GM18858 (cell line): ENCODE measurements around the gene RSPO3.
"Not testable (repeated sequence)": the region's sequence is repeated elsewhere in the genome, so short reads cannot be mapped to it uniquely, and the experiment has no call there.

Experiments used
- ATAC-seq: cut with Tn5 transposase; IDR thresholded peaks from one replicate; pipeline ENCODE4 v1.9.1; 2021; ENCODE audit not compliant: unreplicated experiment

The RSPO3 gene

DNA sequence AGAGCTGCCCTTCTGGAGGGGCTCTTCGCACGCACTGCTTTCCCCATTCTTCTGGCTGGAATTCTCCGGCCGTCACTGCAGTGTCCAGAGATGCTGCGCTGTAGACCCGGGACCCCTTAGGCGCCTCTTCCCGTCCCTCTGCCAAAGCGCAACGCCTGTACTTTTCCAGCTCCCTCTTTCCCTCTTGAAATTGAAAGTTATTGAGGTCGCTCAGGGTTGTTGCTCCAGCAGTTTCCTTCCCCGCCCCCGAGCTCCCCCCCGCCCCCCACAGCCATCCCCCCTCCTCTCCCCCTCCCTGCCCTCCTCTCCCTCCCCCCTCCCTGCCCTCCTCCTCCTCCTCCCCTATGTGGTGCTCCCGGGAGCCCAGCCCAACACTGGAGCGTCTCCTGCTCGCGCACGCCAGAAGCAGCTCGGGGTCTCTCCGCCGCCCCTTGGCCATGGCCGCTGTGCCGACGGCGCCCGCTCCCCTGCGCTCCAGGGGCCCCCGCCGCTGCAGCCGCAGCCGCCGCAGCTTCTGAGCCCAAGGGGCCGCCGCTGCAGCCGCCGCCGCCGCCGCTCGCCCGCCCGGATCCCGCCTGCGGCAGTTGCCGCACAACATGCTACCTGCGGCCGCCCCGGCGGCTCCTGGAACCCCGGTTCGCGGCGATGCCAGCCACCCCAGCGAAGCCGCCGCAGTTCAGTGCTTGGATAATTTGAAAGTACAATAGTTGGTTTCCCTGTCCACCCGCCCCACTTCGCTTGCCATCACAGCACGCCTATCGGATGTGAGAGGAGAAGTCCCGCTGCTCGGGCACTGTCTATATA is at the start of gene RSPO3:
Gene RSPO3, plus strand, starts transcription at position 374 of the 804 bp plus-strand sequence. CDS start 522 bp downstream, outside the sequence.
- ATAC-seq: no peak

GRCh38 chr6:127069659-127070279 is 48.7 kb upstream of the RSPO3 start:
- ATAC-seq: peak; percentile 61

DNA sequence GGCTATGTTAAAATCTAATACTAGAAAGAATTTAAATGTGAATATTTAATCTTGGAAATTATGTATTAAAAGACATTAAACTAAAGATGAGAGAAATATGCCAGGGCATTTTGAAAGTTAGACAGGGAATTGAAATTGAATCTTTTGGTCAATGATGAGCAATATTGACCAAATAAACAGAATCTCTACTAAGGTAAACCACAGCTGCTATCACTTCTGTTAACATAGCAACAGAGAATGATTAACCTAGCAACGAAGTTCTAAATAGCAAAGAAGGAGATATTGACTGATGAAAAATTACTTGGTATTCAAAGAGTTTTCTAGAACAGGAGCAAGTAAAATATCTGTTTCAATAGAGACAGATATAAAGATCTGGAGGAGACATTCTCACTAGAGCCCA is 45.2 kb upstream of the RSPO3 start:
- ATAC-seq: peak; percentile 50

- no peak for ATAC-seq
These were observed 42.0 kb upstream of the RSPO3 start for GRCh38 chr6:127076466-127076865.

DNA sequence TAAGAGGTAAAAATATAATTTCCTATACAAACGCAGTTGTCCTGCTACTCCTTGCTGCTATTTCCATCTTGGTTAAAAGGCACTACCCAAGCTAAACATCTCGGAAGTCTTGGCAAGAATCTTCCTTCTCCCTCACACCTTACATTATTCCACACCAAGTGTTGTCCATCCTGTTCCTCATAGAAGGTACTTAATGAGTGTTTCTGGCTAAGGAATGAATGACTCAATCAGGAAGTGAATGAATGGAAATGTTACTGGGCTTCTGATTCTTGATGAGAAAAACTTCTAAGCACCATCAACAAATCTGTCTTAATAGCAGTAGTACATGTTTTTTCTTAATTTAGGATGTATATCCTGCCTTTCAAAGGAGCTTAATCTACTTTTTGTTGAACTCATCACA is 40.6 kb upstream of the RSPO3 start:
- ATAC-seq: no peak

GRCh38 chr6:127078669-127079068 is 39.8 kb upstream of the RSPO3 start:
- ATAC-seq: no peak

- ATAC-seq: no peak
These were observed 38.8 kb upstream of the RSPO3 start for GRCh38 chr6:127079681-127080080.

GRCh38 chr6:127080081-127080480 is 38.4 kb upstream of the RSPO3 start:
- ATAC-seq: no peak

GRCh38 chr6:127083231-127083962 is 35.1 kb upstream of the RSPO3 start:
- no peak for ATAC-seq

GRCh38 chr6:127083963-127084310 is 34.5 kb upstream of the RSPO3 start:
- ATAC-seq: no peak

- ATAC-seq: no peak
These were observed 33.3 kb upstream of the RSPO3 start for GRCh38 chr6:127085181-127085580.

DNA sequence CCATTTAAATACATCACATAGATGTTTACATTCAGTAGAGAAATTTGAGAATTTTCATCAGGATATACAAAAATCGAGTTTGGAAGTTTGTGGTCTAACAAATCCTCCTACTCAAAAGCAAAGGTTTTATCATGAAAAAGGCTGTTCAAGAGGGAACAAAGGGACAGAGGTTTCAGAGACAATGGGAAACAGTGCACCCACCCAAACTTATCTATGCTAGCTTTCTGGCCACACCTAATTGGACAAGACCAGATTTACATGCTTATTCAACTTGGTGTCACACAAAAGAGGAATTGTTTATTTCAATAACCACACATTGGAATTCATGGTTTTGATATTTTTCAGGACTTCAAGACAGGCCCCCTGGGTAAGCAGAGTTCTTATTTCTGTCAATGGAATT is 28.4 kb upstream of the RSPO3 start:
- ATAC-seq: no peak

- no peak for ATAC-seq
These were observed 26.0 kb upstream of the RSPO3 start for GRCh38 chr6:127092466-127092865.

DNA sequence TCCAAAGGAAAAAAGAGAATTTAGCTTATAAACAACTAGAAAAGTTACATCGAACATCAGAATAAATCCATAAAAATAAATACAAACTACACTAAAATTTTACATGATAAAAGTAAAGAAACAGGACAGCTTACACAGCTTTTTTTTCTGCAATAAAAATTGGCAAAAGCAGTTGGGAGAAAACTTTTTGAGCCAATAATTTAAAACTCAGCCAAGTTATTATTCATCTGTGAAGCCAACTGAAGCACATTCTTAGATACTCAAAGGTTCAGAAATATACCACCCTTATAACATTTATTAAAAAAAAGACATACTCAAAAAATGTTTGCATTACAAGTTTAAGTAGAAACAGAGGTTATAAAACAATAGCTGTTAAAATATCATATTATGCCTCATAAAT is 23.7 kb upstream of the RSPO3 start:
- no peak for ATAC-seq

GRCh38 chr6:127096167-127096566 is 22.3 kb upstream of the RSPO3 start:
- no peak for ATAC-seq

DNA sequence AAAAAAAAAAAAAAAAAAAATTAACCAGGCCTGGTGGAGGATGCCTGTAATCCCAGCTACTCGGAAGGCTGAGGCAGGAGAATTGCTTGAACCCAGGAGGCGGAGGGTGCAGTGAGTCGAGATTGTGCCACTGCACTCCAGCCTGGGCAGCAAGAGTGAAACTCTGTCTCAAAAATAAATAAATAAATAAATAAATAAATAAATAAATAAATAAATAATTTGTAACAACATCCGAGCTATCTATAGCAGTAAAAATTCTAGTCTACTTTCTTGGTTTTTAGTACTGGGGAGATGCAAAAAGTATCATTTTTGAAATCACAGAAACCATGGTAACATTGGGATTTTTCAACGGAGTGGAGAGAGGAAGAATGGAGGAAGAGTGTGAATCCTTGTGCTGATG is 21.0 kb upstream of the RSPO3 start:
- not testable (repeated sequence) for ATAC-seq

GRCh38 chr6:127100510-127101140 is 17.8 kb upstream of the RSPO3 start:
- no peak for ATAC-seq

DNA sequence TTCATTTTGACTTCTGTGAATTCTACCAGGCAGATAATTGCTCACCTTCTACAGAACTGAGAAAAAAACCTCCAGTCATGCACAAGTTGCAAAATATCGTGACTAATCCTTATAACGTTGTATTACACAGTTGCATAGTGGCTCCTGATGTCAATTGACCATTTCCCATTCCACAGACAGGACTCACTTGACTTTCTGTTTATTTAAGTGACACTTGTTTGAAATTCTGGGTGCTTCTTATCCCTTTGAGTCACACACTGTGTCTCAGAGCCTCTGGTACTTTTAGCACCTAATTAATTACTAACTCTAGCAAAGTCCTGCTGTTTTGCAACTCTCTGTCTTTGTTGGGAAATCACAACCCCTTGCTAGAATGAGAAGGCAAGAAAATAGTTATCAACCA is 16.2 kb upstream of the RSPO3 start:
- no peak for ATAC-seq

DNA sequence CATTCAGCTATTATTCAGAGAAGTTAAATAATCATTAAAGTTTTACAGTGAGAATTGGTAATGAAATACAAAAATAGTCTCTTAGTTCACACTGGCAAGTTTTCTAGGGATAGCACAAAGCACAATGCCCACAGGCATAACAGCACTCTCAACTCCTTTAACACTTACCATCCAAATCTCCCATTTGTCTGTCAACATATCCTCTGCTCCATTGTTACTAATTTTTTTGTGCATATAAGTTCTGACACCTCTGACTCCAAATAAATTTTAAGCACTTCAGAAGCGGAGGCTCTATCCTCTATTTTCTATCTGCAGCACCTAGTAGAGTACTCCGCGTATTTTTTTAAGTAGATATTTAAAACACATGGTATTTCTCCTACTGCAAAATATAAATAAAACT is 15.6 kb upstream of the RSPO3 start:
- ATAC-seq: no peak

DNA sequence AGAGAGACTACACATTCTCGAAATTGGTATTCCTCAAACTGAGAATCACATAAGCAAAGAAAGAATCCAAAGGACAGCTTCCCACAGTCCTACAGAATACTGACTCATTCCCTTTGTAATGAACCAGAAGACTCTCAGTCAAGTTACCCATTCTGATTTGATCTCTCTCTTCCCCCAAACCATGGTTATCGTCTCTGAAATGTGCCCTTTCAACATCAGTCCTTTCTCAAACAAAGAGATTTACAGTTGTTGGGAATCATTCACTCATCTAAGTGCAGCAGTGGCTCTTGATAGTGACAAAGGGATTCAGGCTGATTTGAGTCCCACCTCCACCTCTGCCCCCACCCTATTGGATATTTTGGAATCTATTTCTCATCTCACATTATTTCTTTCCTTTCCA is 15.0 kb upstream of the RSPO3 start:
- no peak for ATAC-seq

DNA sequence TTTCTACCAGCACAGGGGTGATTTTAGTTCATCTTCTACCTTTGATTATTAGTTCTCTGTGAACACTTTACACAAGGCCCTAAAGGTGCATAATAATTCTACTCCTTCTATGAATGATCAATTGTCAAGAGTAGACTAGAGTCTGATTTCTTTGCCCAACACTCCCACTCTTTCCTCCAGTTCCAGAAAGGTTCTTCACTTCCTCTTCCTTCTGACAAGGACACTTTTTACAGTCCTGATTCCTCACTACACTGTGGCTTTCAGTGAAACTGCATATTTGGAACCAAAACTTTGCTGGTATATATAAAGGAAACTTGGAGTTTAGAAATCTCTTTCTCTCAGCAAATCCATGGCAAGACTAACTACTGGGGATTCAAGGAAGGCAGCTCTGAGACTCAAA is 10.6 kb upstream of the RSPO3 start:
- no peak for ATAC-seq

GRCh38 chr6:127110712-127111111 is 7.8 kb upstream of the RSPO3 start:
- ATAC-seq: no peak
